IMR-90 (cell line): ENCODE results near the gene ALAD. TPM values are rescaled to one million over a fixed set of nuclear protein-coding genes. Genes with fewer than 3 reads are reported as not detected.
"Not testable (repeated sequence)": the region's sequence is repeated elsewhere in the genome, so short reads cannot be mapped to it uniquely, and the experiment has no call there.

Source experiments
- ATAC-seq: fragments of 200-7000 bp; cut with Tn5 transposase; 2 replicates; pipeline ENCODE4 v1.9.1; 2020; ENCODE audit warnings: low read depth, mild to moderate bottlenecking, moderate library complexity
- BruUV-seq: library from RNA; stranded (reverse); fragments of 400-500 nt; replicated peaks from 2 replicates; lab custom pipeline; 2021; lab: Mats Ljungman, UMichigan
- CTCF ChIA-PET: fragments of 300-600 bp; formaldehyde crosslinking; extraction: SDS; loops from one replicate; lab custom pipeline; 2021; ENCODE audit warnings: antibody characterized with exemption; lab: Yijun Ruan, JAX
- POLR2A ChIA-PET: fragments of 300-600 bp; sonication (Branson Sonifier 250); formaldehyde crosslinking; loops from one replicate; lab custom pipeline; 2022; ENCODE audit warnings: antibody characterized with exemption; ENCODE audit not compliant: unreplicated experiment; lab: Charles Lee
- DNase-seq: peaks from one replicate; pipeline ENCODE4 v3.0.0; 2013
- H2AFZ ChIP-seq: replicated peaks from 2 replicates; pipeline ENCODE3; 2013; ENCODE audit warnings: low read length, mild to moderate bottlenecking; ENCODE audit not compliant: poor library complexity
- H2AK5ac ChIP-seq: 2 replicates; pipeline ENCODE4 v1.6.1; 2013; ENCODE audit warnings: low read depth, low read length, inconsistent platforms
- H2AK9ac ChIP-seq: replicated peaks from 2 replicates; pipeline ENCODE3; 2013; ENCODE audit warnings: mild to moderate bottlenecking, low read depth, low read length, moderate library complexity; ENCODE audit not compliant: poor library complexity
- H2BK120ac ChIP-seq: 2 replicates; pipeline ENCODE4 v1.6.1; 2013; ENCODE audit warnings: low read depth, low read length, inconsistent platforms
- H2BK15ac ChIP-seq: 3 replicates; pipeline ENCODE4 v1.6.1; 2013; ENCODE audit warnings: low read depth, low read length, inconsistent platforms
- H2BK20ac ChIP-seq: 2 replicates; pipeline ENCODE4 v1.6.1; 2013; ENCODE audit warnings: low read depth, mild to moderate bottlenecking, inconsistent platforms, low read length, moderate library complexity
- H2BK5ac ChIP-seq: 2 replicates; pipeline ENCODE4 v1.6.1; 2013; ENCODE audit warnings: mild to moderate bottlenecking, low read depth, low read length, inconsistent platforms; ENCODE audit not compliant: poor library complexity, severe bottlenecking
- H3K14ac ChIP-seq: replicated peaks from 2 replicates; pipeline ENCODE4 v1.6.1; 2013; ENCODE audit warnings: low read depth, low read length, inconsistent platforms
- H3K18ac ChIP-seq: 2 replicates; pipeline ENCODE4 v1.6.1; 2013; ENCODE audit warnings: low read depth, low read length, control low read depth
- H3K23ac ChIP-seq: 2 replicates; pipeline ENCODE4 v1.6.1; 2013; ENCODE audit warnings: low read depth, low read length, inconsistent platforms
- H3K27ac ChIP-seq: 2 replicates; pipeline ENCODE4 v1.5.1; 2013; ENCODE audit warnings: mild to moderate bottlenecking, control low read depth, low read length; ENCODE audit not compliant: insufficient read depth
- H3K27me3 ChIP-seq: 2 replicates; pipeline ENCODE4 v1.6.1; 2013; ENCODE audit warnings: low read length; ENCODE audit not compliant: control insufficient read depth, insufficient read depth
- H3K36me3 ChIP-seq: 2 replicates; pipeline ENCODE4 v1.6.1; 2013; ENCODE audit warnings: low read length, mixed read lengths; ENCODE audit not compliant: control insufficient read depth, insufficient read depth
- H3K4ac ChIP-seq: 2 replicates; pipeline ENCODE4 v1.6.1; 2013; ENCODE audit warnings: low read depth, low read length, inconsistent platforms
- H3K4me1 ChIP-seq: 2 replicates; pipeline ENCODE4 v1.6.1; 2013; ENCODE audit warnings: low read length, mixed read lengths; ENCODE audit not compliant: control insufficient read depth, insufficient read depth
- H3K4me2 ChIP-seq: 2 replicates; pipeline ENCODE4 v1.6.1; 2013; ENCODE audit warnings: low read depth, mild to moderate bottlenecking, control low read depth, low read length, moderate library complexity
- H3K4me3 ChIP-seq: 2 replicates; pipeline ENCODE4 v1.5.1; 2013; ENCODE audit warnings: low read depth, mild to moderate bottlenecking, control low read depth, low read length, moderate library complexity; ENCODE audit not compliant: insufficient read depth
- H3K56ac ChIP-seq: 2 replicates; pipeline ENCODE4 v1.6.1; 2013; ENCODE audit warnings: low read length, inconsistent platforms; ENCODE audit not compliant: insufficient read depth; ENCODE audit errors: extremely low read depth
- H3K79me1 ChIP-seq, 2 experiments: 2 replicates each; pipeline ENCODE4 v1.6.1; 2013; ENCODE audit warnings: low read length in 2 of 2, inconsistent platforms in 1 of 2, low read depth in 1 of 2
- H3K9ac ChIP-seq: 2 replicates; pipeline ENCODE4 v1.6.1; 2013; ENCODE audit warnings: low read depth, low read length, control low read depth
- H3K9me1 ChIP-seq: 2 replicates; pipeline ENCODE4 v1.6.1; 2013; ENCODE audit warnings: low read length, inconsistent platforms; ENCODE audit not compliant: insufficient read depth
- H3K9me3 ChIP-seq: 2 replicates; pipeline ENCODE4 v1.6.1; 2013; ENCODE audit warnings: low read length; ENCODE audit not compliant: control insufficient read depth, insufficient read depth
- H4K20me1 ChIP-seq: 2 replicates; pipeline ENCODE4 v1.6.1; 2013; ENCODE audit warnings: low read length, inconsistent platforms; ENCODE audit not compliant: insufficient read depth
- H4K5ac ChIP-seq: 2 replicates; pipeline ENCODE4 v1.6.1; 2013; ENCODE audit warnings: mild to moderate bottlenecking, low read depth, low read length, control low read depth
- H4K8ac ChIP-seq, 2 experiments: 2 replicates each; pipeline ENCODE4 v1.6.1; 2013; ENCODE audit warnings: low read depth in 2 of 2, low read length in 2 of 2, control low read depth in 1 of 2, inconsistent platforms in 1 of 2
- H4K91ac ChIP-seq: 2 replicates; pipeline ENCODE4 v1.6.1; 2013; ENCODE audit warnings: low read depth, low read length, inconsistent platforms; ENCODE audit not compliant: insufficient read depth
- CTCF ChIP-seq: conservative IDR thresholded peaks from 2 replicates; pipeline ENCODE4 v1.5.1; 2012; ENCODE audit warnings: mild to moderate bottlenecking, low read depth, low read length, improper control_type of control experiment
- RAD21 ChIP-seq: IDR thresholded peaks from 2 replicates; pipeline ENCODE4 v1.6.1; 2012; ENCODE audit warnings: low read length, improper control_type of control experiment
- SMC3 ChIP-seq: fragments of 150-350 bp; IDR thresholded peaks from 2 replicates; pipeline ENCODE4 v1.6.1; 2016; ENCODE audit warnings: low read depth, mild to moderate bottlenecking, antibody characterized with exemption, low read length, moderate library complexity
- WGBS, 2 experiments: methylation state at CpG; one replicate each; pipeline versions ENCODE4 v1.1.5 to v1.1.7; 2013; ENCODE audit warnings: missing lambda C conversion rate in 2 of 2; ENCODE audit not compliant: insufficient read length in 1 of 2; ENCODE audit errors: extremely low coverage in 2 of 2; 5-methylcytosine and 5-hydroxymethylcytosine counted together
- dilution Hi-C: fragments of 300-500 bp; cut with HindIII; formaldehyde crosslinking; loops from one replicate; pipeline ENCODE4 v1.14.3; 2018; ENCODE audit warnings: low sequenced_read_pairs; ENCODE audit not compliant: unreplicated experiment
- in situ Hi-C: fragments of 300-500 bp; cut with MboI; formaldehyde crosslinking; loops from 3 replicates; pipeline ENCODE4 v1.14.3; 2019; ENCODE audit warnings: low sequenced_read_pairs, inconsistent platforms, mixed read lengths
- intact Hi-C: fragments of 100-400 bp; cut with micrococcal nuclease; formaldehyde crosslinking; loops from 2 replicates; pipeline ENCODE4 v1.10.0; 2022
- polyA plus RNA-seq, 3 experiments: library from polyadenylated mRNA; depleted of rRNA; stranded (reverse); fragments of >200 nt; gene quantifications; 2 replicates each; pipeline ENCODE4 v1.2.3, GENCODE V29; 2012; ENCODE audit warnings: low replicate concordance in 1 of 3
- total RNA-seq: library from RNA; depleted of rRNA; stranded (reverse); fragments of >200 nt; gene quantifications from 2 replicates; pipeline ENCODE4 v1.2.3, GENCODE V29; 2012

Gene ALAD
- total and polyA plus RNA-seq, 2 of the 4 experiments (the other 2 are of a cell fraction): 11.1 to 15.6 TPM

DNA sequence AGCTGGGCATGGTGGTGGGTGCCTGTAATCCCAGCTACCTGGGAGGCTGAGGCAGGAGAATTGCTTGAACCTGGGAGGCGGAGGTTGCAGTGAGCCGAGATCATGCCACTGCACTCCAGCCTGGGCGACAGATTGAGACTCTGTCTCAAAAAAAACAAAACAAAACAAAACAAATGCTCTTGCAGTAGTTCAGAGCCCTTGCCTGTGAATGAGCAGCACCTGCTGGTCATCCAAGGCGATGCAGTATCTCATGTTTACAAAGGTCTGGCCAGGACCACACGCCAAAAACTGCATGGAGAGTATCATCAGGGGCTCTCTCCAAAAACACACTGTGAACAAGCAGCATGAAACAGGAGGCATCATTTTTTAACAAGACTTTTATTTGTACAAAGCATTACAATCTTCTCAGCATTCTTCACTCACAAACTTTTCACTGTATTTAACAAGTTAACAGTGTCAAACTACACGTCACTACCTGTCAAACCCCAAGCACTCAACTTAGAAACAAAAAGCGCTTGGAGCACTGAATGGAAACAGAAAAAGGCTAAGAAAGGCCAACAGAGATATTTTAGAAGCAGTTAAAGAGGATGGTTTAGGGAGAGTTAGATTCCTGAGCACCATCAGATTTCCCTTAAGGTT lies 5.9 kb upstream of the ALAD start:
- TF ChIP-seq RAD21 (peak; percentile 79), SMC3 (peak; percentile 77), CTCF (peak; percentile 81)
- BruUV-seq, H4K5ac ChIP-seq, H2BK15ac ChIP-seq, H4K20me1 ChIP-seq, H3K4me1 ChIP-seq, in situ Hi-C loops, H3K23ac ChIP-seq, H2BK5ac ChIP-seq, H3K27me3 ChIP-seq, H2BK20ac ChIP-seq, H3K9me1 ChIP-seq, H2AFZ ChIP-seq, H2AK9ac ChIP-seq, POLR2A ChIA-PET, H4K91ac ChIP-seq, H3K9me3 ChIP-seq, H4K8ac ChIP-seq, H3K18ac ChIP-seq, H3K36me3 ChIP-seq, H2BK120ac ChIP-seq, H3K4me3 ChIP-seq, H3K27ac ChIP-seq, H3K4ac ChIP-seq, H2AK5ac ChIP-seq, H3K9ac ChIP-seq, H3K14ac ChIP-seq, H3K56ac ChIP-seq, H3K4me2 ChIP-seq, dilution Hi-C loops: not testable (repeated sequence)
- CTCF ChIA-PET: interaction anchor here (0.6 kb wide), 1 partner anchor 39 kb away, joined by 4 read pairs; no protein-coding TSS in a partner anchor
- WGBS, 2 experiments: 0% methylated on average over 1 of the region's 7 CpGs; no CpG with 5 or more reads in 1 of the 2 experiments
- ATAC-seq (peak; percentile 28), DNase-seq (peak; percentile 78)
- intact Hi-C loops: loop anchor here (1.0 kb wide), 3 partner anchors 52 to 132 kb away; partner anchors contain the start of genes CDC26 and PRPF4
- peaks cover 12 to 19% of the 10 kb centered on the region in 2 experiments; a peak in 3 of 4 replicates for H3K79me1 ChIP-seq

GRCh38 chr9:113406353-113406752 lies 5.3 kb upstream of the ALAD start:
- H3K27me3 ChIP-seq, H3K27ac ChIP-seq, H3K4me3 ChIP-seq, H4K91ac ChIP-seq, H2AK5ac ChIP-seq, H3K4me1 ChIP-seq, BruUV-seq, ATAC-seq, H2BK15ac ChIP-seq, H3K9me1 ChIP-seq, H2BK120ac ChIP-seq, dilution Hi-C loops, H3K9me3 ChIP-seq, H3K18ac ChIP-seq, H4K5ac ChIP-seq, H3K23ac ChIP-seq, H3K4me2 ChIP-seq, H2AK9ac ChIP-seq, H2BK5ac ChIP-seq, H3K9ac ChIP-seq, intact Hi-C loops, H2AFZ ChIP-seq, H3K36me3 ChIP-seq, H3K14ac ChIP-seq, DNase-seq, H2BK20ac ChIP-seq, in situ Hi-C loops, H3K4ac ChIP-seq, H3K56ac ChIP-seq, H4K20me1 ChIP-seq, H4K8ac ChIP-seq: not testable (repeated sequence)
- POLR2A ChIA-PET: interaction anchor here (0.6 kb wide), 1 partner anchor 132 kb away, joined by 5 read pairs; no protein-coding TSS in a partner anchor
- CTCF ChIA-PET: interaction anchor here (0.6 kb wide), 1 partner anchor 40 kb away, joined by 4 read pairs; no protein-coding TSS in a partner anchor
- 83% methylated on average over 1 of the region's 9 CpGs; no CpG with 5 or more reads in 1 of the 2 experiments for WGBS, 2 experiments
- H3K79me1 ChIP-seq: peaks cover 12 to 19% of the 10 kb centered on the region in 2 experiments; a peak in 3 of 4 replicates
